Endodermal cell (in vitro differentiated cells): ENCODE data around the gene BEST3. TPM values are rescaled to one million over a fixed set of nuclear protein-coding genes. Genes with fewer than 3 reads are reported as not detected.

ENCODE experiments used
- DNase-seq: peaks from one replicate; pipeline ENCODE4 v3.0.0-alpha.2; 2017
- H3K27ac ChIP-seq: 2 replicates; pipeline ENCODE4 v1.5.1; 2013; ENCODE audit warnings: mild to moderate bottlenecking, low read depth, low read length, moderate library complexity
- H3K27me3 ChIP-seq: 2 replicates; pipeline ENCODE4 v1.6.1; 2013; ENCODE audit warnings: mild to moderate bottlenecking, low read length, moderate library complexity; ENCODE audit not compliant: insufficient read depth, control insufficient read depth, poor library complexity, severe bottlenecking
- H3K36me3 ChIP-seq: 2 replicates; pipeline ENCODE4 v1.7.0; 2013; ENCODE audit warnings: mild to moderate bottlenecking, low read length, moderate library complexity; ENCODE audit not compliant: control insufficient read depth, insufficient read depth
- H3K4me1 ChIP-seq: one replicate; pipeline ENCODE4 v1.7.0; 2013; ENCODE audit warnings: low read length; ENCODE audit not compliant: control insufficient read depth, insufficient read depth
- H3K4me3 ChIP-seq: 2 replicates; pipeline ENCODE4 v1.5.1; 2013; ENCODE audit warnings: mild to moderate bottlenecking, low read length, moderate library complexity
- H3K9ac ChIP-seq: 2 replicates; pipeline ENCODE4 v1.6.1; 2013; ENCODE audit warnings: mild to moderate bottlenecking, low read length, moderate library complexity; ENCODE audit not compliant: poor library complexity, severe bottlenecking; ENCODE audit errors: extremely low read depth
- H3K9me3 ChIP-seq: 2 replicates; pipeline ENCODE4 v1.6.1; 2013; ENCODE audit warnings: mild to moderate bottlenecking, low read length, moderate library complexity; ENCODE audit not compliant: control insufficient read depth
- H3K27ac Mint-ChIP-seq: 2 replicates; pipeline ENCODE4 v1.8.0; 2020; ENCODE audit warnings: mixed read lengths
- H3K27me3 Mint-ChIP-seq: 2 replicates; pipeline ENCODE4 v1.8.0; 2021; ENCODE audit warnings: mild to moderate bottlenecking, mixed read lengths; ENCODE audit not compliant: insufficient read depth
- H3K36me3 Mint-ChIP-seq: 2 replicates; pipeline ENCODE4 v1.8.0; 2020; ENCODE audit warnings: low read depth, mixed read lengths
- H3K4me1 Mint-ChIP-seq: 2 replicates; pipeline ENCODE4 v1.8.0; 2020; ENCODE audit warnings: mixed read lengths
- H3K4me3 Mint-ChIP-seq: 2 replicates; pipeline ENCODE4 v1.8.0; 2020; ENCODE audit warnings: mild to moderate bottlenecking, moderate library complexity, mixed read lengths
- H3K9me3 Mint-ChIP-seq: 2 replicates; pipeline ENCODE4 v1.8.0; 2020; ENCODE audit warnings: mild to moderate bottlenecking, mixed read lengths
- CTCF ChIP-seq: fragments of 200-600 bp; sonication (generic); conservative IDR thresholded peaks from 2 replicates; pipeline ENCODE4 v1.5.0; 2021; ENCODE audit warnings: antibody characterized with exemption, mild to moderate bottlenecking
- WGBS, 2 experiments: methylation state at CpG; one replicate each; pipeline versions ENCODE4 v1.1.5 to v1.1.7; 2013; ENCODE audit warnings: missing lambda C conversion rate in 2 of 2, mixed read lengths in 1 of 2; ENCODE audit not compliant: insufficient coverage in 1 of 2, insufficient read length in 1 of 2; 5-methylcytosine and 5-hydroxymethylcytosine counted together
- total RNA-seq, 2 donors: library from RNA; stranded (reverse); fragmentation: NEBNext Ultra II Directional in 1 of 2; extraction: Animal tissue kit (Norgen Biotek cat#: 25700) in 1 of 2; gene quantifications; 2 replicates in 1 of 2; 3 replicates in 1 of 2; pipeline ENCODE4 v1.2.1, GENCODE V29; 2021

The BEST3 gene
- total RNA-seq, 2 donors from 2014 or later: not detected

GRCh38 chr12:69704357-69704756, 5.3 kb upstream of the BEST3 start:
- Histone ChIP-seq H3K27me3 (no peaks in the 10 kb centered on the region), H3K27ac (no peak overlapping the region), H3K36me3 (no peaks in the 10 kb centered on the region), H3K4me3 (no peak overlapping the region), H3K4me1 (no peaks in the 10 kb centered on the region), H3K9ac (no peak overlapping the region), H3K9me3 (no peaks in the 10 kb centered on the region)
- no peak for TF ChIP-seq CTCF
- no peak for DNase-seq
- Mint-ChIP-seq H3K27ac (no peak overlapping the region), H3K27me3 (no peaks in the 10 kb centered on the region), H3K4me1 (no peaks in the 10 kb centered on the region), H3K9me3 (no peaks in the 10 kb centered on the region), H3K4me3 (no peak overlapping the region), H3K36me3 (no peaks in the 10 kb centered on the region)
- no CpG with 5 or more reads among the region's 1 CpG for WGBS, 2 experiments

GRCh38 chr12:69703146-69703642, 4.1 kb upstream of the BEST3 start:
- DNase-seq: no peak
- Histone ChIP-seq H3K27me3 (no peaks in the 10 kb centered on the region), H3K4me3 (no peak overlapping the region), H3K9ac (no peak overlapping the region), H3K27ac (no peak overlapping the region), H3K9me3 (no peaks in the 10 kb centered on the region), H3K36me3 (no peaks in the 10 kb centered on the region), H3K4me1 (no peaks in the 10 kb centered on the region)
- TF ChIP-seq CTCF: no peak
- H3K9me3 Mint-ChIP-seq: no peaks in the 10 kb centered on the region
- H3K4me3 Mint-ChIP-seq: no peak overlapping the region
- H3K27ac Mint-ChIP-seq: no peak overlapping the region
- H3K4me1 Mint-ChIP-seq: no peaks in the 10 kb centered on the region
- 71 to 90% methylated on average over 1 of the region's 1 CpG for WGBS, 2 experiments
- H3K27me3 Mint-ChIP-seq: no peaks in the 10 kb centered on the region
- H3K36me3 Mint-ChIP-seq: no peaks in the 10 kb centered on the region

GRCh38 chr12:69701826-69702225, 2.7 kb upstream of the BEST3 start:
- no peak for TF ChIP-seq CTCF
- WGBS, 2 experiments: 77 to 95% methylated on average over 3 of the region's 3 CpGs
- H3K4me1 Mint-ChIP-seq: no peaks in the 10 kb centered on the region

More at GRCh38 chr12:69701826-69702225, 2.7 kb upstream of the BEST3 start:
- no peak for DNase-seq
- no peak overlapping the region for H3K27ac Mint-ChIP-seq
- H3K36me3 Mint-ChIP-seq: no peaks in the 10 kb centered on the region
- H3K36me3 ChIP-seq: no peaks in the 10 kb centered on the region
- H3K9me3 ChIP-seq: no peaks in the 10 kb centered on the region
- no peak overlapping the region for H3K4me3 Mint-ChIP-seq
- no peak overlapping the region for H3K9ac ChIP-seq
- no peaks in the 10 kb centered on the region for H3K4me1 ChIP-seq
- H3K27ac ChIP-seq: no peak overlapping the region
- H3K27me3 ChIP-seq: no peaks in the 10 kb centered on the region
- no peaks in the 10 kb centered on the region for H3K9me3 Mint-ChIP-seq
- no peaks in the 10 kb centered on the region for H3K27me3 Mint-ChIP-seq
- no peak overlapping the region for H3K4me3 ChIP-seq
